ENCODE measurements around the gene UGT1A8. TPM values are rescaled to one million over a fixed set of nuclear protein-coding genes. Genes with fewer than 3 reads are reported as not detected.

The UGT1A8 gene
- total and polyA plus RNA-seq, 2 donors (not counting 1 experiment from before 2014, with no cell fraction given): not detected

DNA sequence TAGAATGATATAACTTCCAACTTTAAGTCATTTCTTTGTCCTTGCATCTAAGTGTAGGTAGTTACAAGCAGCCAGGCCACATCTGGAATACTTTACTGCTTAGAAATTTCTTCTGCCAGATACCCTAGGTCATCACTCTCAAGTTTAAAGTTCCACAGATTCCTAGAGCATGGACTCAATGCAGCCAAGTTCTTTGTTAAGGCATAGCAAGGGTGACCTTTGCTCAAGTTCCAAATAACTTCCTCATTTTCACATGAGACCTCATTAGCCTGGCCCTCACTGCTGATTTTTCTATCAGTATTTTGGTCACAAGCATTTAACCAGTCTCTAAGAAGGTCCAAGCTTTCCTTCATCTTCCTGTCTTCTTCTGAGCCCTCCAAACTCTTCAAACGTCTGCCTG, 46.5 kb downstream of the UGT1A8 start:
- H3K36me3 ChIP-seq (replicated peaks in 1 of 2; ENCODE audit: control extremely low read depth in 1 of 2, control insufficient read depth in 1 of 2, extremely low read depth in 1 of 2, insufficient read depth in 2 of 2, low read length in 1 of 2): no peaks in the 10 kb centered on the region
- peaks cover 0 to 6% (median 0%) of the 10 kb centered on the region in 4 experiments for H3K27me3 ChIP-seq (replicated peaks in 1 of 4; ENCODE audit: control extremely low read depth in 1 of 4, control insufficient read depth in 3 of 4, insufficient read depth in 4 of 4, low read length in 3 of 4)
- H3K27me3 Mint-ChIP-seq: peaks cover 46% of the 10 kb centered on the region
- no peaks in the 10 kb centered on the region for H3K4me1 ChIP-seq (ENCODE audit: control insufficient read depth in 2 of 2, insufficient read depth in 2 of 2, low read length in 2 of 2)
- H2AFZ ChIP-seq (ENCODE audit: insufficient read depth, low read depth, low read length, poor library complexity, severe bottlenecking): no peak overlapping the region
- no peak overlapping the region for H3K4me3 Mint-ChIP-seq
- no peak for TF ChIP-seq EZH2 (IDR thresholded peaks at IDR 0.05; ENCODE audit: borderline replicate concordance, insufficient read depth, low read depth, low read length, poor library complexity, severe bottlenecking)
- TF ChIP-seq, protein P1, sequence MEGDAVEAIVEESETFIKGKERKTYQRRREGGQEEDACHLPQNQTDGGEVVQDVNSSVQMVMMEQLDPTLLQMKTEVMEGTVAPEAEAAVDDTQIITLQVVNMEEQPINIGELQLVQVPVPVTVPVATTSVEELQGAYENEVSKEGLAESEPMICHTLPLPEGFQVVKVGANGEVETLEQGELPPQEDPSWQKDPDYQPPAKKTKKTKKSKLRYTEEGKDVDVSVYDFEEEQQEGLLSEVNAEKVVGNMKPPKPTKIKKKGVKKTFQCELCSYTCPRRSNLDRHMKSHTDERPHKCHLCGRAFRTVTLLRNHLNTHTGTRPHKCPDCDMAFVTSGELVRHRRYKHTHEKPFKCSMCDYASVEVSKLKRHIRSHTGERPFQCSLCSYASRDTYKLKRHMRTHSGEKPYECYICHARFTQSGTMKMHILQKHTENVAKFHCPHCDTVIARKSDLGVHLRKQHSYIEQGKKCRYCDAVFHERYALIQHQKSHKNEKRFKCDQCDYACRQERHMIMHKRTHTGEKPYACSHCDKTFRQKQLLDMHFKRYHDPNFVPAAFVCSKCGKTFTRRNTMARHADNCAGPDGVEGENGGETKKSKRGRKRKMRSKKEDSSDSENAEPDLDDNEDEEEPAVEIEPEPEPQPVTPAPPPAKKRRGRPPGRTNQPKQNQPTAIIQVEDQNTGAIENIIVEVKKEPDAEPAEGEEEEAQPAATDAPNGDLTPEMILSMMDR (IDR thresholded peaks at IDR 0.05): no peak
- ChIA-PET CTCF (no interaction called here), POLR2A (no interaction called here)
- H3K27ac Mint-ChIP-seq: no peak overlapping the region
- DNase-seq (no peak), ATAC-seq (ENCODE audit: low read depth) (no peak)
- H3K9me3 Mint-ChIP-seq (ENCODE audit: insufficient read depth): no peaks in the 10 kb centered on the region
- no CpG with 5 or more reads among the region's 1 CpG for WGBS (ENCODE audit: insufficient coverage)
- H3K4me2 ChIP-seq (replicated peaks; ENCODE audit: low read depth, low read length, poor library complexity, severe bottlenecking): no peak overlapping the region
- H3K27ac ChIP-seq (ENCODE audit: low read length in 2 of 2): no peak overlapping the region
- intact Hi-C loops (cut with micrococcal nuclease): no loop called here
- no peak overlapping the region for H3K9ac ChIP-seq (ENCODE audit: low read length)
- H3K4me3 ChIP-seq (ENCODE audit: control extremely low read depth in 1 of 5, extremely low read depth in 1 of 5, insufficient read depth in 1 of 5, low read depth in 2 of 5, low read length in 4 of 5): no peak overlapping the region
- H3K9me3 ChIP-seq (ENCODE audit: control extremely low read depth in 1 of 3, control insufficient read depth in 2 of 3, insufficient read depth in 1 of 3, low read length in 2 of 3): peaks cover 0 to 2% (median 0%) of the 10 kb centered on the region in 3 donors
- no peaks in the 10 kb centered on the region for H3K79me2 ChIP-seq (ENCODE audit: control insufficient read depth, insufficient read depth, low read length)
- H4K20me1 ChIP-seq (ENCODE audit: control insufficient read depth, insufficient read depth, low read length, poor library complexity, severe bottlenecking): no peaks in the 10 kb centered on the region
- no peaks in the 10 kb centered on the region for H3K4me1 Mint-ChIP-seq

GRCh38 chr2:233668605-233669260, 51.3 kb downstream of the UGT1A8 start:
- DNase-seq (no peak), ATAC-seq (ENCODE audit: low read depth) (no peak)
- TF ChIP-seq, protein P1 (IDR thresholded peaks at IDR 0.05): no peak
- TF ChIP-seq EZH2 (IDR thresholded peaks at IDR 0.05; ENCODE audit: borderline replicate concordance, insufficient read depth, low read depth, low read length, poor library complexity, severe bottlenecking): no peak
- WGBS (ENCODE audit: insufficient coverage): 100% methylated on average over 2 of the region's 4 CpGs
- ChIA-PET POLR2A (no interaction called here), CTCF (no interaction called here)
- intact Hi-C loops (cut with micrococcal nuclease): no loop called here
- Mint-ChIP-seq H3K9me3 (ENCODE audit: insufficient read depth) (no peaks in the 10 kb centered on the region), H3K27ac (no peak overlapping the region), H3K4me1 (no peaks in the 10 kb centered on the region), H3K27me3 (peaks cover 32% of the 10 kb centered on the region), H3K4me3 (no peak overlapping the region)
- H3K27me3 ChIP-seq (replicated peaks in 1 of 4; ENCODE audit: control extremely low read depth in 1 of 4, control insufficient read depth in 3 of 4, insufficient read depth in 4 of 4, low read length in 3 of 4): peaks cover 0 to 3% (median 0%) of the 10 kb centered on the region in 4 experiments
- H3K36me3 ChIP-seq (replicated peaks in 1 of 2; ENCODE audit: control extremely low read depth in 1 of 2, control insufficient read depth in 1 of 2, extremely low read depth in 1 of 2, insufficient read depth in 2 of 2, low read length in 1 of 2): no peaks in the 10 kb centered on the region
- no peak overlapping the region for H3K27ac ChIP-seq (ENCODE audit: low read length in 2 of 2)
- peaks cover 0 to 2% (median 0%) of the 10 kb centered on the region in 3 donors for H3K9me3 ChIP-seq (ENCODE audit: control extremely low read depth in 1 of 3, control insufficient read depth in 2 of 3, insufficient read depth in 1 of 3, low read length in 2 of 3)
- H4K20me1 ChIP-seq (ENCODE audit: control insufficient read depth, insufficient read depth, low read length, poor library complexity, severe bottlenecking): no peaks in the 10 kb centered on the region
- no peak overlapping the region for H3K4me2 ChIP-seq (replicated peaks; ENCODE audit: low read depth, low read length, poor library complexity, severe bottlenecking)
- no peaks in the 10 kb centered on the region for H3K79me2 ChIP-seq (ENCODE audit: control insufficient read depth, insufficient read depth, low read length)
- H3K4me1 ChIP-seq (ENCODE audit: control insufficient read depth in 2 of 2, insufficient read depth in 2 of 2, low read length in 2 of 2): no peaks in the 10 kb centered on the region
- H3K4me3 ChIP-seq (ENCODE audit: control extremely low read depth in 1 of 5, extremely low read depth in 1 of 5, insufficient read depth in 1 of 5, low read depth in 2 of 5, low read length in 4 of 5): no peak overlapping the region
- no peak overlapping the region for H3K9ac ChIP-seq (ENCODE audit: low read length)
- no peak overlapping the region for H2AFZ ChIP-seq (ENCODE audit: insufficient read depth, low read depth, low read length, poor library complexity, severe bottlenecking)

Data from B cell (primary cell).